Measurements from ENCODE around the gene LGSN. TPM values are rescaled to one million over a fixed set of nuclear protein-coding genes. Genes with fewer than 3 reads are reported as not detected.
"Not testable (repeated sequence)": the region's sequence is repeated elsewhere in the genome, so short reads cannot be mapped to it uniquely, and the experiment has no call there.

Gene LGSN
- total and polyA plus RNA-seq, 2 donors (not counting 3 experiments of a cell fraction or from before 2014, with no cell fraction given) = not detected

DNA sequence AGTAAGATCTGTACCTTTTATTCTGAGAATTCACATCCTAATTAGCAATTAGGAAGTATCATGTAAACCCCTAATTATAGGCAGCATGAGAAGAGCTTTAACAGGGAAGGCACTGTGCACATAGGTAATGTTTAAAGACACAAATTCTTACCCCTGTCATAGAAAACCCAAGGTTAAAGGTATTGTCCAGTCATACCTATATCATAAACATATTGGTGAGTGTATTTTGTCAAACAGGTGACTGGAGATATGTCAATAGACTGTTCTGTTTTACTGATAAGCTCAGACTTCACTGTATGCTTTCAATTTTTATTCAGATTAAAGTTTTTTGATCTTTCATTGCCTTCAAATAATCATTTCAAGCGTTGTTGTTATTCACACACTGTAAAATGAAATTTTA, 43.8 kb downstream of the LGSN start:
- Histone ChIP-seq H3K4me3 (replicated peaks in 1 of 3; ENCODE audit: insufficient read depth in 1 of 3, low read depth in 1 of 3, low read length in 3 of 3) (no peak overlapping the region), H3K36me3 (ENCODE audit: control insufficient read depth in 2 of 2, extremely low read depth in 1 of 2, insufficient read depth in 2 of 2, low read length in 2 of 2) (no peaks in the 10 kb centered on the region), H3K9me1 (replicated peaks; ENCODE audit: control insufficient read depth, extremely low read depth, insufficient read depth, low read length) (no peaks in the 10 kb centered on the region), H3K79me2 (ENCODE audit: control insufficient read depth, insufficient read depth, low read length) (no peaks in the 10 kb centered on the region), H3K9me3 (replicated peaks; ENCODE audit: control insufficient read depth, insufficient read depth, low read length) (no peaks in the 10 kb centered on the region), H2AFZ (ENCODE audit: low read depth, low read length) (no peak overlapping the region), H3K27me3 (ENCODE audit: control insufficient read depth in 2 of 2, insufficient read depth in 2 of 2, low read length in 2 of 2) (no peaks in the 10 kb centered on the region), H3K4me2 (ENCODE audit: insufficient read depth, low read length) (no peak overlapping the region), H3K27ac (ENCODE audit: insufficient read depth, low read depth, low read length) (no peak overlapping the region), H4K20me1 (replicated peaks; ENCODE audit: control insufficient read depth, extremely low read depth, insufficient read depth, low read length) (no peaks in the 10 kb centered on the region), H3K9ac (replicated peaks; ENCODE audit: extremely low read depth, insufficient read depth, low read length) (no peak overlapping the region), H3K4me1 (ENCODE audit: control insufficient read depth, extremely low read depth, insufficient read depth, low read length) (no peaks in the 10 kb centered on the region)
- dilution Hi-C loops (cut with MboI; ENCODE audit: extremely low pct_ligation_motif_present, low sequenced_read_pairs) (no loop called here), intact Hi-C loops (cut with micrococcal nuclease) (no loop called here)
- BruUV-seq (replicated peaks) = no TSS peak
- CTCF ChIA-PET = no interaction called here
- DNase-seq (ENCODE audit: low read depth, low spot score) (no peak), FAIRE-seq (no peak)
- POLR2A ChIA-PET = no interaction called here
- TF ChIP-seq FOS (IDR thresholded peaks at IDR 0.05; ENCODE audit: borderline replicate concordance, insufficient read depth, low read length) (no peak), POLR2AphosphoS5 (IDR thresholded peaks at IDR 0.05; ENCODE audit: insufficient read depth, low read depth, low read length) (no peak), POLR2A (IDR thresholded peaks at IDR 0.05; ENCODE audit: low read depth, low read length) (no peak), GATA2 (IDR thresholded peaks at IDR 0.05; ENCODE audit: insufficient read depth, insufficient read length, low read depth, low read length) (no peak), EZH2 (IDR thresholded peaks at IDR 0.05; ENCODE audit: borderline replicate concordance, low read depth, low read length, severe bottlenecking) (no peak)
- TF ChIP-seq, protein P1, sequence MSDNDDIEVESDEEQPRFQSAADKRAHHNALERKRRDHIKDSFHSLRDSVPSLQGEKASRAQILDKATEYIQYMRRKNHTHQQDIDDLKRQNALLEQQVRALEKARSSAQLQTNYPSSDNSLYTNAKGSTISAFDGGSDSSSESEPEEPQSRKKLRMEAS (IDR thresholded peaks at IDR 0.05; ENCODE audit: insufficient read depth, insufficient read length) = no peak
- TF ChIP-seq, protein P2, sequence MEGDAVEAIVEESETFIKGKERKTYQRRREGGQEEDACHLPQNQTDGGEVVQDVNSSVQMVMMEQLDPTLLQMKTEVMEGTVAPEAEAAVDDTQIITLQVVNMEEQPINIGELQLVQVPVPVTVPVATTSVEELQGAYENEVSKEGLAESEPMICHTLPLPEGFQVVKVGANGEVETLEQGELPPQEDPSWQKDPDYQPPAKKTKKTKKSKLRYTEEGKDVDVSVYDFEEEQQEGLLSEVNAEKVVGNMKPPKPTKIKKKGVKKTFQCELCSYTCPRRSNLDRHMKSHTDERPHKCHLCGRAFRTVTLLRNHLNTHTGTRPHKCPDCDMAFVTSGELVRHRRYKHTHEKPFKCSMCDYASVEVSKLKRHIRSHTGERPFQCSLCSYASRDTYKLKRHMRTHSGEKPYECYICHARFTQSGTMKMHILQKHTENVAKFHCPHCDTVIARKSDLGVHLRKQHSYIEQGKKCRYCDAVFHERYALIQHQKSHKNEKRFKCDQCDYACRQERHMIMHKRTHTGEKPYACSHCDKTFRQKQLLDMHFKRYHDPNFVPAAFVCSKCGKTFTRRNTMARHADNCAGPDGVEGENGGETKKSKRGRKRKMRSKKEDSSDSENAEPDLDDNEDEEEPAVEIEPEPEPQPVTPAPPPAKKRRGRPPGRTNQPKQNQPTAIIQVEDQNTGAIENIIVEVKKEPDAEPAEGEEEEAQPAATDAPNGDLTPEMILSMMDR (IDR thresholded peaks at IDR 0.05; ENCODE audit: extremely low read depth in 1 of 2, insufficient read depth in 1 of 2, low read depth in 1 of 2, low read length in 2 of 2) = no peak

DNA sequence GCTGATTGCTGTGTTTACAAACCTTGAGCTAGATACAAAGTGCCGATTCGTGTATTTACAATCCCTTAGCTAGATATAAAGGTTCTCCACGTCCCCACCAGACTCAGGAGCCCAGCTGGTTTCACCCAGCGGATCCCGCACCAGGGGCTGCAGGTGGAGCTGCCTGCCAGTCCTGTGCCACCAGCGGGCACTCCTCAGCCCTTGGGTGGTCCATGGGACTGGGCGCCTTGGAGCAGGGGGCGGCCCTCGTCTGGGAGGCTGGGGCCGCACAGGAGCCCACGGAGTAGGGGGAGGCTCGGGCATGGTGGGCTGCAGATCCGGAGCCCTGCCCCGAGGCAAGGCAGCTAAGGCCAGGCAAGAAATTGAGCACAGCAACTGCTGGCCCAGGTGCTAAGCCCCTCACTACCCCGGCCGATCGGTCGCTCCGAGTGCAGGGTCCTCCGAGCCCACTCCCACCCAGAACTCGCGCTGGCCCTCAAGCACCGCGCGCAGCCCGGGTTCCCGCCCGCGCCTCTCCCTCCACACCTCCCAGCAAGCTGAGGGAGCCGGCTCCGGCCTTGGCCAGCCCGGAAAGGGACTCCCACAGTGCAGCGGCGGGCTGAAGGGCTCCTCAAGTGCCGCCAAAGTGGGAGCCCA, 44.9 kb downstream of the LGSN start:
- FAIRE-seq; CTCF ChIA-PET; POLR2A ChIA-PET; H3K9me3 ChIP-seq (replicated peaks; ENCODE audit: control insufficient read depth, insufficient read depth, low read length); H3K27me3 ChIP-seq (ENCODE audit: control insufficient read depth in 2 of 2, insufficient read depth in 2 of 2, low read length in 2 of 2); H3K27ac ChIP-seq (ENCODE audit: insufficient read depth, low read depth, low read length); H3K9me1 ChIP-seq (replicated peaks; ENCODE audit: control insufficient read depth, extremely low read depth, insufficient read depth, low read length); BruUV-seq (replicated peaks); H3K4me1 ChIP-seq (ENCODE audit: control insufficient read depth, extremely low read depth, insufficient read depth, low read length); intact Hi-C loops (cut with micrococcal nuclease); H3K9ac ChIP-seq (replicated peaks; ENCODE audit: extremely low read depth, insufficient read depth, low read length); DNase-seq (ENCODE audit: low read depth, low spot score); H3K4me2 ChIP-seq (ENCODE audit: insufficient read depth, low read length); H4K20me1 ChIP-seq (replicated peaks; ENCODE audit: control insufficient read depth, extremely low read depth, insufficient read depth, low read length); dilution Hi-C loops (cut with MboI; ENCODE audit: extremely low pct_ligation_motif_present, low sequenced_read_pairs); H3K4me3 ChIP-seq (replicated peaks in 1 of 3; ENCODE audit: insufficient read depth in 1 of 3, low read depth in 1 of 3, low read length in 3 of 3); H2AFZ ChIP-seq (ENCODE audit: low read depth, low read length); H3K36me3 ChIP-seq (ENCODE audit: control insufficient read depth in 2 of 2, extremely low read depth in 1 of 2, insufficient read depth in 2 of 2, low read length in 2 of 2); H3K79me2 ChIP-seq (ENCODE audit: control insufficient read depth, insufficient read depth, low read length): not testable (repeated sequence)
